Measurements from ENCODE around the gene ZNF343. TPM values are rescaled to one million over a fixed set of nuclear protein-coding genes. Genes with fewer than 3 reads are reported as not detected.

ZNF343 gene
- total and polyA plus RNA-seq, 3 donors from 2014 or later = 9.9 to 11.7 (median 11.0) TPM

DNA sequence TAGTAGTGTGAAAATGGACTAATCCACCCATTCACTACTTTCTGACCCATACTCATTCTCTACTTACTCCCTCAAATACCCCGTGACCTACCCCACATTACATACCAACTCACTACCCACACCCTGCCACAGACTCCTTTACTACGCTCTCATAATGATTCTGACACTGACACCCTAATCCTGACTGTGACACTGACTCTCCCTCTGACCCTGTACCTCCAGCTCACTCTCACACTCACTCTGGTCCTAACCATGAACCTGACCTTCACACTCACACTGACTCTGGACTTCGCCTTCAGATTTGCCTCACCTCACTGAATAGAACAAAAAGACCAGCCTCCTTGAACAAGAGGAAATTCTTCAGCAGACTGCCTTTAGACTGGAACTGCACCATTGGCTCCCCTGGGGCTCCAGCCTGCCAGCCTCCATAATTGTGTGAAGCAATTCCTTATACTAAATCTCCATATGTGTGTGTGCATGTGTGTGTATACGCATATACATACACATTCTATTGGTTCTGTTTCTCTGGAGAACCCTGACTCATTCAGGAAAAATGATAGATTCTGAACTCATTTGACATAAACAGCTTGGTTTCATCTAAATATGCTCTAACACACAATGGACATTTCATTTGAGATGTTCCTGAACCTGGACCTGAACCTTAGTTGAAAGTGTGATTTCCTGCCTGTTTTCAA lies 10.5 kb upstream of the ZNF343 start:
- Histone ChIP-seq H3K27ac (no peak overlapping the region), H3K36me3 (ENCODE audit: low read depth, missing control alignments) (no peaks in the 10 kb centered on the region), H3K27me3 (no peaks in the 10 kb centered on the region), H3K4me1 (no peaks in the 10 kb centered on the region), H3K9me3 (no peaks in the 10 kb centered on the region), H3K4me3 (no peak overlapping the region)
- no peak for DNase-seq
- TF ChIP-seq POLR2A (IDR thresholded peaks at IDR 0.05) = no peak
- 97 to 98% methylated on average over 4 of the region's 4 CpGs for WGBS, 2 donors
- intact Hi-C loops (cut with DNase I; ENCODE audit: low total_unique reads) = no loop called here

DNA sequence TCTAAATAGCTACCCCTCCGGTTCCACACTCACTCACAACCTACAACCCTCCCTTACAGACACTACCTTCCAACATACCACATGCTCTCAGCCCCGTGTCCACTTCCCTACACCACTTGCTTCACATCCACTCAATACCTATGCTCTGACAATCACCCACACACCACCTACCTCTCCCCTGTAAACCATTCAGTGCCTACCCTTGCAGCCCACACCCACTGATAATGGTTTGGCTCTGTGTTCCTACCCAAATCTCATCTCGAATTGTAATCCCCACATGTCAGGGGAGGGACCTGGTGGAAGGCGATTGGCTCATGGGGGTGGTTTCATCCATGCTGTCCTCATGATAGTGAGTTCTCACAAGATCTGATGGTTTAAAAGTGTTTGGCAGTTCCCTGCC lies 9.8 kb upstream of the ZNF343 start:
- H3K36me3 ChIP-seq (ENCODE audit: low read depth, missing control alignments) = no peaks in the 10 kb centered on the region
- H3K27me3 ChIP-seq = no peaks in the 10 kb centered on the region
- WGBS, 2 donors = 77 to 80% methylated on average over 4 of the region's 4 CpGs
- intact Hi-C loops (cut with DNase I; ENCODE audit: low total_unique reads) = no loop called here
- H3K4me1 ChIP-seq = no peaks in the 10 kb centered on the region
- TF ChIP-seq CTCF (IDR thresholded peaks at IDR 0.05) (no peak), POLR2A (IDR thresholded peaks at IDR 0.05) (no peak)
- no peak for DNase-seq
- no peaks in the 10 kb centered on the region for H3K9me3 ChIP-seq
- H3K27ac ChIP-seq = no peak overlapping the region
- H3K4me3 ChIP-seq = no peak overlapping the region

GRCh38 chr20:2518096-2518495 lies 9.4 kb upstream of the ZNF343 start:
- intact Hi-C loops (cut with DNase I; ENCODE audit: low total_unique reads) = no loop called here
- Histone ChIP-seq H3K9me3 (no peaks in the 10 kb centered on the region), H3K4me3 (no peak overlapping the region), H3K4me1 (no peaks in the 10 kb centered on the region), H3K27ac (no peak overlapping the region), H3K27me3 (no peaks in the 10 kb centered on the region), H3K36me3 (ENCODE audit: low read depth, missing control alignments) (no peaks in the 10 kb centered on the region)
- no peak for DNase-seq
- TF ChIP-seq CTCF (IDR thresholded peaks at IDR 0.05) = no peak
- WGBS, 2 donors = 81 to 82% methylated on average over 10 of the region's 10 CpGs

- Histone ChIP-seq H3K27ac (no peak overlapping the region), H3K36me3 (ENCODE audit: low read depth, missing control alignments) (no peaks in the 10 kb centered on the region), H3K4me3 (no peak overlapping the region), H3K4me1 (no peaks in the 10 kb centered on the region), H3K27me3 (no peaks in the 10 kb centered on the region), H3K9me3 (no peaks in the 10 kb centered on the region)
- WGBS, 2 donors = 64 to 75% methylated on average over 2 of the region's 2 CpGs
- TF ChIP-seq CTCF (IDR thresholded peaks at IDR 0.05) (no peak), POLR2A (IDR thresholded peaks at IDR 0.05) (no peak)
- intact Hi-C loops (cut with DNase I; ENCODE audit: low total_unique reads) = no loop called here
- DNase-seq = no peak
These were observed 7.7 kb upstream of the ZNF343 start for GRCh38 chr20:2516399-2516798.

GRCh38 chr20:2515203-2515602 lies 6.5 kb upstream of the ZNF343 start:
- no peak for DNase-seq
- 83 to 93% methylated on average over 1 of the region's 1 CpG for whole genome bisulfite sequencing, 2 donors
- H3K4me1 ChIP-seq = no peaks in the 10 kb centered on the region
- TF ChIP-seq CTCF (IDR thresholded peaks at IDR 0.05) (no peak), POLR2A (IDR thresholded peaks at IDR 0.05) (no peak)
- H3K9me3 ChIP-seq = no peaks in the 10 kb centered on the region
- no peak overlapping the region for H3K27ac ChIP-seq
- H3K4me3 ChIP-seq = no peak overlapping the region
- H3K36me3 ChIP-seq (ENCODE audit: low read depth, missing control alignments) = no peaks in the 10 kb centered on the region
- intact Hi-C loops (cut with DNase I; ENCODE audit: low total_unique reads) = no loop called here
- H3K27me3 ChIP-seq = no peaks in the 10 kb centered on the region
